ENCODE data around the gene GORASP1. TPM values are rescaled to one million over a fixed set of nuclear protein-coding genes. Genes with fewer than 3 reads are reported as not detected.

Gene GORASP1
- total and polyA plus RNA-seq, 2 of the 13 experiments (the other 11 are each of a cell fraction or from before 2014, with no cell fraction given) = 36.4 to 39.8 TPM

GRCh38 chr3:39118931-39119660 lies 11.7 kb upstream of the GORASP1 start:
- Histone ChIP-seq H3K36me3 (replicated peaks in 1 of 2; ENCODE audit: control insufficient read depth in 1 of 2, insufficient read depth in 2 of 2, low read length in 2 of 2) (no peaks in the 10 kb centered on the region), H3K4me1 (ENCODE audit: insufficient read depth, low read length) (no peaks in the 10 kb centered on the region), H3K9ac (ENCODE audit: insufficient read depth, low read depth, low read length) (no peak overlapping the region), H3K27ac (ENCODE audit: extremely low read length, insufficient read depth, low read length) (no peak overlapping the region), H4K20me1 (ENCODE audit: insufficient read depth, low read length) (no peaks in the 10 kb centered on the region), H3K4me2 (ENCODE audit: low read depth, low read length) (no peak overlapping the region), H3K9me3 (ENCODE audit: low read length) (no peaks in the 10 kb centered on the region), H2AFZ (ENCODE audit: low read length) (no peak overlapping the region), H3K27me3 (ENCODE audit: control insufficient read depth in 1 of 2, insufficient read depth in 2 of 2, low read length in 2 of 2) (no peaks in the 10 kb centered on the region), H3K4me3 (replicated peaks in 1 of 3; ENCODE audit: insufficient read depth in 1 of 3, low read depth in 2 of 3, low read length in 3 of 3) (no peak overlapping the region), H3K79me2 (ENCODE audit: insufficient read depth, low read length) (no peaks in the 10 kb centered on the region)
- in situ Hi-C loops (cut with HindIII; ENCODE audit: extremely low pct_ligation_motif_present, low pct_unique_long_range_greater_than_20kb) (no loop called here), intact Hi-C loops (cut with micrococcal nuclease; ENCODE audit: unreplicated experiment) (no loop called here)
- TF ChIP-seq SOX5 (CRISPR knock-in tag; IDR thresholded peaks at IDR 0.05; ENCODE audit: borderline replicate concordance) (no peak), HMGXB4 (CRISPR knock-in tag; IDR thresholded peaks at IDR 0.05; ENCODE audit: borderline replicate concordance in 1 of 2, low read depth in 1 of 2) (no peak), KLF11 (CRISPR knock-in tag; IDR thresholded peaks at IDR 0.05) (no peak)
- DNase-seq (ENCODE audit: low spot score) = no peak
- BruUV-seq (replicated peaks) = no TSS peak
- FAIRE-seq = no peak
- peak; percentile 29; the same call in 1 of the 3 replicates for ATAC-seq
- ChIA-PET CTCF (ENCODE audit: low intra/inter-chr PET ratio, low total read pairs) (no interaction called here), POLR2A (no interaction called here)
- WGBS (ENCODE audit: low lambda C conversion rate) = 35% methylated on average over 5 of the region's 5 CpGs

- Histone ChIP-seq H3K36me3 (replicated peaks in 1 of 2; ENCODE audit: control insufficient read depth in 1 of 2, insufficient read depth in 2 of 2, low read length in 2 of 2) (no peaks in the 10 kb centered on the region), H3K4me2 (ENCODE audit: low read depth, low read length) (no peak overlapping the region), H3K27ac (ENCODE audit: extremely low read length, insufficient read depth, low read length) (no peak overlapping the region), H3K4me3 (replicated peaks in 1 of 3; ENCODE audit: insufficient read depth in 1 of 3, low read depth in 2 of 3, low read length in 3 of 3) (no peak overlapping the region), H3K9me3 (ENCODE audit: low read length) (no peaks in the 10 kb centered on the region), H3K27me3 (ENCODE audit: control insufficient read depth in 1 of 2, insufficient read depth in 2 of 2, low read length in 2 of 2) (no peaks in the 10 kb centered on the region), H3K79me2 (ENCODE audit: insufficient read depth, low read length) (no peaks in the 10 kb centered on the region), H2AFZ (ENCODE audit: low read length) (no peak overlapping the region), H3K4me1 (ENCODE audit: insufficient read depth, low read length) (no peaks in the 10 kb centered on the region), H4K20me1 (ENCODE audit: insufficient read depth, low read length) (no peaks in the 10 kb centered on the region), H3K9ac (ENCODE audit: insufficient read depth, low read depth, low read length) (no peak overlapping the region)
- intact Hi-C loops (cut with micrococcal nuclease; ENCODE audit: unreplicated experiment) = no loop called here
- POLR2A ChIA-PET = no interaction called here
- DNase-seq (ENCODE audit: low spot score) (no peak), ATAC-seq (no peak), FAIRE-seq (no peak)
- WGBS (ENCODE audit: low lambda C conversion rate) = 42% methylated on average over 3 of the region's 3 CpGs
- BruUV-seq (replicated peaks) = no TSS peak
- CTCF ChIA-PET (ENCODE audit: low intra/inter-chr PET ratio, low total read pairs) = no interaction called here
- in situ Hi-C loops (cut with HindIII; ENCODE audit: extremely low pct_ligation_motif_present, low pct_unique_long_range_greater_than_20kb) = no loop called here
- TF ChIP-seq ZNF235 (CRISPR knock-in tag; IDR thresholded peaks at IDR 0.05; ENCODE audit: borderline replicate concordance) (no peak), NONO (IDR thresholded peaks at IDR 0.05) (no peak), NONO (CRISPR knock-in tag; conservative IDR thresholded peaks at IDR 0.05) (no peak), E2F2 (CRISPR knock-in tag; IDR thresholded peaks at IDR 0.05; ENCODE audit: borderline replicate concordance) (no peak), ZNF781 (CRISPR knock-in tag; IDR thresholded peaks at IDR 0.05; ENCODE audit: borderline replicate concordance, not compliant biosample characterization) (no peak)
Measured at GRCh38 chr3:39118079-39118478, 10.7 kb upstream of the GORASP1 start.
